ENCODE results near the gene ST6GALNAC6.
A peak's percentile ranks its signal among the peaks of the same experiment; 100 is the strongest.
"Not testable (repeated sequence)": the region's sequence is repeated elsewhere in the genome, so short reads cannot be mapped to it uniquely, and the experiment has no call there.

The ST6GALNAC6 gene

GRCh38 chr9:127871531-127871930 lies 27.9 kb downstream of the ST6GALNAC6 start:
- no peak for DNase-seq

GRCh38 chr9:127870887-127871286 lies 28.5 kb downstream of the ST6GALNAC6 start:
- DNase-seq: no peak

GRCh38 chr9:127870153-127870491 lies 29.3 kb downstream of the ST6GALNAC6 start:
- DNase-seq: not testable (repeated sequence)

- peak; percentile 40 for DNase-seq
These were observed 29.9 kb downstream of the ST6GALNAC6 start for GRCh38 chr9:127869310-127870152.

GRCh38 chr9:127868278-127868902 lies 31.0 kb downstream of the ST6GALNAC6 start:
- no peak for DNase-seq

- DNase-seq: no peak
These were observed 31.8 kb downstream of the ST6GALNAC6 start for GRCh38 chr9:127867356-127868277.

- no peak for DNase-seq
These were observed 32.9 kb downstream of the ST6GALNAC6 start for GRCh38 chr9:127866535-127866934.

- no peak for DNase-seq
These were observed 33.5 kb downstream of the ST6GALNAC6 start for GRCh38 chr9:127865645-127866464.

- no peak for DNase-seq
These were observed 36.2 kb downstream of the ST6GALNAC6 start for GRCh38 chr9:127863191-127863621.

- no peak for DNase-seq
These were observed 37.1 kb downstream of the ST6GALNAC6 start for GRCh38 chr9:127862075-127863011.

GRCh38 chr9:127860779-127861178 lies 38.6 kb downstream of the ST6GALNAC6 start:
- no peak for DNase-seq

- no peak for DNase-seq
These were observed 39.1 kb downstream of the ST6GALNAC6 start for GRCh38 chr9:127860260-127860659.

- DNase-seq: peak; percentile 37
These were observed 41.3 kb downstream of the ST6GALNAC6 start for GRCh38 chr9:127858041-127858512.

- DNase-seq: no peak
These were observed 42.1 kb downstream of the ST6GALNAC6 start for GRCh38 chr9:127857278-127857677.

- no peak for DNase-seq
These were observed 42.7 kb downstream of the ST6GALNAC6 start for GRCh38 chr9:127856729-127857116.

GRCh38 chr9:127856094-127856728 lies 43.2 kb downstream of the ST6GALNAC6 start:
- no peak for DNase-seq

- DNase-seq: no peak
These were observed 43.9 kb downstream of the ST6GALNAC6 start for GRCh38 chr9:127855522-127855921.

GRCh38 chr9:127854960-127855359 lies 44.4 kb downstream of the ST6GALNAC6 start:
- no peak for DNase-seq

- no peak for DNase-seq
These were observed 45.1 kb downstream of the ST6GALNAC6 start, which contains the start of gene ENG for GRCh38 chr9:127854184-127854806. Gene ENG, minus strand, starts transcription at chr9:127854658. Its CDS starts 303 bp downstream, at chr9:127854355.

Measured in NCI-H2029 treated with DMSO at 0.1 percent for 48 hours (cell line).